Astrocyte of the spinal cord (primary cell): ENCODE data around the gene TMEM164.

ENCODE experiments used
- DNase-seq: peaks from one replicate; pipeline ENCODE4 v3.0.0; 2011; ENCODE audit warnings: low read depth, low spot score
- H3K4me3 ChIP-seq: 2 replicates; pipeline ENCODE4 v1.5.1; 2011; ENCODE audit warnings: low read depth, mild to moderate bottlenecking, low read length, moderate library complexity
- in situ Hi-C: cut with HindIII; loops from 2 replicates; pipeline ENCODE4 v1.10.0; 2017; ENCODE audit warnings: low sequenced_read_pairs
- TF ChIP-seq, protein P1 (sequence below): IDR thresholded peaks from 2 replicates; pipeline ENCODE4 v1.5.1; 2012; ENCODE audit warnings: low read depth, mild to moderate bottlenecking, low read length, inconsistent platforms

Gene TMEM164

DNA sequence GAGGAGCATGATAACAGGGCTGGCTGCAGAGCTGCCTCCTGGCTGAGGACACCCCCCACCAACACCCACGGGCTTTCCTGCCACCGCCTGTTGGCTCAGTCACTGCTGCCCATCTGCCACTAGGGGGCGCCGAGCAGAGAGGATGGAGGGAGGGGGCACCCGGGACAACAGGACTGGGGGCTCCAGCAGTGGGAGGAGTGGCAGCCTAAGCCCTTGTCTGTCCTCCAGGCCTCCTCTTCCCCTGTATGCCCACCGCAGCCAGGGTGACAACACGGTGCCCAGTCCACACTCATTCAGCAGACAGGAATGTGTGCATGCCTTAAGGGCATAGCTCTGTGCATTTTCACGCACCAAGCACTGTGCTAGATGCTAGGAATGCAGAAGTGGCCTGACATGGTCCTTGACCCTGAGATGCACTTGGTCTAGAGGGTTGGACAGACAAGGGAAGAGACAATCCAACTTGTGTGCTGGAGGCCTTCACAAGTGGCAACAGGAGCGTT, 165.1 kb downstream of the TMEM164 start:
- TF ChIP-seq, protein P1, sequence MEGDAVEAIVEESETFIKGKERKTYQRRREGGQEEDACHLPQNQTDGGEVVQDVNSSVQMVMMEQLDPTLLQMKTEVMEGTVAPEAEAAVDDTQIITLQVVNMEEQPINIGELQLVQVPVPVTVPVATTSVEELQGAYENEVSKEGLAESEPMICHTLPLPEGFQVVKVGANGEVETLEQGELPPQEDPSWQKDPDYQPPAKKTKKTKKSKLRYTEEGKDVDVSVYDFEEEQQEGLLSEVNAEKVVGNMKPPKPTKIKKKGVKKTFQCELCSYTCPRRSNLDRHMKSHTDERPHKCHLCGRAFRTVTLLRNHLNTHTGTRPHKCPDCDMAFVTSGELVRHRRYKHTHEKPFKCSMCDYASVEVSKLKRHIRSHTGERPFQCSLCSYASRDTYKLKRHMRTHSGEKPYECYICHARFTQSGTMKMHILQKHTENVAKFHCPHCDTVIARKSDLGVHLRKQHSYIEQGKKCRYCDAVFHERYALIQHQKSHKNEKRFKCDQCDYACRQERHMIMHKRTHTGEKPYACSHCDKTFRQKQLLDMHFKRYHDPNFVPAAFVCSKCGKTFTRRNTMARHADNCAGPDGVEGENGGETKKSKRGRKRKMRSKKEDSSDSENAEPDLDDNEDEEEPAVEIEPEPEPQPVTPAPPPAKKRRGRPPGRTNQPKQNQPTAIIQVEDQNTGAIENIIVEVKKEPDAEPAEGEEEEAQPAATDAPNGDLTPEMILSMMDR, result peak; percentile 57
- in situ Hi-C loops, result no loop called here
- DNase-seq, result no peak
- no peak overlapping the region for H3K4me3 ChIP-seq

DNA sequence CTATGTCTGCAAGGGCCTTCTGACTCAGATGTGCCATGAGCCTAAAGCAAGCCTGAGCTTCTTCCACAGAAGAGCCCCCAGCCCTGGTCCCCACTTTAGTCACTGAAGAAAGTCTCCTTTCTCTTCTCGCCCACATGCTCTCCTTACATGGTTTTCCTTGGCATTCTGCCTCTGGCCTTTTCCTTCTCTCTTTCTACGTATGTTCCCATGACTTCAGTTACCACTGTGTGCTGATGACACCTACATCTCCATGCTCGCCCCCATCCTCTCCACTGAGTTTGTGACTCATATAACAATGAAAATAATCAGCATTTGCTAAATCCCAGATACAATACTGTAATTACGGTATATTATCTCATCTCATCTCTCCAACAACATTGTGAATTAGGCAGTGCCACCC, 165.7 kb downstream of the TMEM164 start:
- DNase-seq, result peak; percentile 80
- H3K4me3 ChIP-seq, result no peak overlapping the region
- in situ Hi-C loops, result no loop called here
- TF ChIP-seq, protein P1, result no peak

DNA sequence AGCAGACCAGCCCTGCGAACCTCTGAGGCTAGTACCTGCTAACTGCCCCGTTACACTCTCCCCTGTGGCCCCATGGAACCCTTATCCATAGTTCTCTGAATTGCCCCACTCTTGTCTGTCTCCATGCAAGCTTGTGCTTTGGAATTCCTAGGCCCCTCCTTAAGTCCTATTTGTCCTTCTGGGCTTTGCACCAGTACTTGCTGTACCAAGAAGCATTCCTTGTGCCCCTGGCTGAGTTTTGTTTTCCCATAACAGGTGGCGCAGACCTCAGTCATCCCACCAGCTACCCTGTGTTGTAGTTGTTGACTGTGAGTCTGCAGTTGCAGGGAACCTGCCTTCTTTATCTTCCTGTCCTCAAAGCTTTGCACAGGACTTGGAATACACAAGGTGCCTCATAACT, 167.1 kb downstream of the TMEM164 start:
- no peak overlapping the region for H3K4me3 ChIP-seq
- no peak for DNase-seq
- TF ChIP-seq, protein P1, result no peak
- in situ Hi-C loops, result no loop called here

DNA sequence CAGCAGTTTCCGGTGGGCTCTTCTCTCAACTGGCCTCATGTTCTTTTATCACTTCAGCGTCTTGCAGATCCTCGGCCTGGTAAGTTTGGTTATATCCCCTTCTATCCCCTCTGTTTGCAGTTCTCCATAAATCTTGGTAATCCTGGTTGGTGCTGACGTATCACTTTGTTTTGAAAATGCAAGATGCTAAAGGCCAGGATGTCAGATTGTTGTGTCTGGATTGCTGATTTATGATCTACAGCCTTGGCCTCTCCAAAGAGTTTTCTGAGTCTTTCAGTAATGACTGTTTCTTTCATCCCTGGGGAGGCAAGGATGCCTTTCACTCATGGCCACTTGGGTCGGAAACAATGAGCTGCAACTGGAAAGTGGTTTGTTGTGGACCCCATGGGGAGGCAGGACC, 168.5 kb downstream of the TMEM164 start:
- in situ Hi-C loops, result no loop called here
- TF ChIP-seq, protein P1, result no peak
- no peak overlapping the region for H3K4me3 ChIP-seq
- no peak for DNase-seq

DNA sequence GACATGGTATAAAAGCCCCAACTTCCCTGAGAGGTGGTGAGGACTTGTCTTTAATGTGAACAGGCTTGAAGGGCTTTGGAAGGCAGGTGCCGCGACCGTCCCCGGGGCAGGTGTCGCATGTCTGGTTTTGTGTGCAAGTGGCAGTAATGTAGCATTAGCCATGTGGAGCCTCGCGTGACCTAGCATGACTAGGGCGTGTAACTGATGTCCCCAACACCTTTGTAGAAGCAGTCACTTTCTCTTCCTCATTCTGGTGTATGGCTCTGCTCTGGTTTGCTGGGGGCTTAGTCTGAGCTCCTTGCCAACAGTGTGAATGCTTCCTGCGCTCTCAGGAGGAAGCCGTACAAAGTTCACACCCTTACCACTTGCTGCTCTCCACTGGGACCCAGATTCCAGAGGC, 169.3 kb downstream of the TMEM164 start:
- no peak overlapping the region for H3K4me3 ChIP-seq
- in situ Hi-C loops, result no loop called here
- TF ChIP-seq, protein P1, result no peak
- no peak for DNase-seq

DNA sequence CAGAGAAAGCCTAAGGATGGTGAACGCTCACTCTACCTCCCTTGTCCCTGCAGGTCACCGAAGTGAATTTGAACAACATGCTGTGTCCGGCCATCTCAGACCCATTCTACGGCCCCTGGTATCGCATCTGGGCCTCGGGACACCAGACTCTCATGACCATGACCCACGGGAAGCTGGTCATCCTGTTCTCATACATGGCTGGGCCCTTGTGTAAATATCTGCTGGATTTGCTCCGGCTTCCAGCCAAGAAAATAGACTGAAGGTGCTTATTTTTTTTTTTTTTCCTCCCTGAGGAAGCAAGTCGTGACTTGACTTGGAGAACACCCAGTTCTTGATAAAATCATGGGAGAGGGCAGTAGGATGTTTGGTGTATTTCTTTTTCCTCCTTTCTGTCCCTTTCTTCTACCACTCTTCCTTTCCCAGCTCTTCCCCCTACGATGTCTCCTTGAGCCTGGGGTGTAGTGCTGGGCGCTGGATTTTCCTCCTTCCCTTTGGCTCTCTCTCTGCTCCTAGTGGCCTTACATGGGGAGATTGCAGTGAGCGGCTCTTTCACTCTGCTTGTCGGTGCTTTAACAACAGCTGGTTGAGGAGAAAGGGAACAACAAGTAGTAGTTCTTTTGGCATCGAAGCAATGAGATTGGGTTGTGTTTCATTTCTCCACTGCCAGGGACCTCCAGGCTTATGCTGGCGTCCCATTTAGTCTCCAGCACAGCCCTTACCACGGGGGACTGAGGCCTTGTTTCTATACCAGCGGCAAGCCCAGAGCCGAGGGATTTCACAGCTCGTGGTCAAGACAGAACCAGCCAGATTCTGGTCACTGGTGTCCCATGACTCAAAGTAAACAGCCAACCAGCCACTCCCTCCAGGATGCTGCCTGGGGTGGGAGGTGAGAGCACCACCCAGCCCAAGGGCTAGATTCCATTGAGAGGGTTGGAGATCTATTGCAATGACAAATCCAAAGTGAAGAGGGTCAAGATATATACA, 170.6 kb downstream of the TMEM164 start:
- in situ Hi-C loops, result no loop called here
- no peak for DNase-seq
- no peak overlapping the region for H3K4me3 ChIP-seq
- TF ChIP-seq, protein P1, result no peak
